H1 (cell line): ENCODE results near the gene PFDN6.

Experiments used
- BRCA1 ChIP-seq: IDR thresholded peaks from 2 replicates; pipeline ENCODE4 v1.6.1; 2012; ENCODE audit warnings: low read depth, low read length, improper control_type of control experiment
- CREB1 ChIP-seq: IDR thresholded peaks from 2 replicates; pipeline ENCODE4 v1.6.1; 2012; ENCODE audit warnings: inconsistent platforms
- EGR1 ChIP-seq: IDR thresholded peaks from 2 replicates; pipeline ENCODE4 v1.6.1; 2011; ENCODE audit warnings: low read depth, low read length, borderline replicate concordance
- EZH2 ChIP-seq: fragments of 200-600 bp; sonication (generic); IDR thresholded peaks from 2 replicates; pipeline ENCODE4 v1.7.1; 2012; ENCODE audit warnings: low read depth, mild to moderate bottlenecking, moderate library complexity, low read length, inconsistent platforms; ENCODE audit not compliant: severe bottlenecking
- FOSL1 ChIP-seq: IDR thresholded peaks from 2 replicates; pipeline ENCODE4 v1.6.1; 2011; ENCODE audit warnings: mild to moderate bottlenecking, low read depth, low read length, moderate library complexity; ENCODE audit not compliant: insufficient read depth
- HDAC2 ChIP-seq, 2 experiments: fragments of 300-600 bp in 1 of 2; sonication (generic) in 1 of 2; IDR thresholded peaks; 2 replicates each; pipeline ENCODE4 v1.6.1; 2011 to 2012; ENCODE audit warnings: low read depth in 2 of 2, low read length in 2 of 2, mild to moderate bottlenecking in 2 of 2, moderate library complexity in 2 of 2, borderline replicate concordance in 1 of 2, inconsistent platforms in 1 of 2
- KDM1A ChIP-seq: fragments of 200-600, 300-600 bp; sonication (generic); IDR thresholded peaks from 2 replicates; pipeline ENCODE4 v1.7.1; 2016; ENCODE audit warnings: mild to moderate bottlenecking, low read length, borderline replicate concordance
- POLR2A ChIP-seq, 2 experiments: IDR thresholded peaks; 1 replicate in 1 of 2; 2 replicates in 1 of 2; pipeline ENCODE4 v1.6.1; 2011; ENCODE audit warnings: low read depth in 2 of 2, low read length in 2 of 2, mild to moderate bottlenecking in 2 of 2; ENCODE audit errors: control extremely low read depth in 1 of 2
- RXRA ChIP-seq: IDR thresholded peaks from 2 replicates; pipeline ENCODE4 v1.6.1; 2011; ENCODE audit warnings: low read depth, mild to moderate bottlenecking, low read length, moderate library complexity; ENCODE audit not compliant: insufficient read depth
- TAF1 ChIP-seq: IDR thresholded peaks from 2 replicates; pipeline ENCODE4 v1.6.1; 2011; ENCODE audit warnings: mild to moderate bottlenecking, low read depth, low read length
- TBP ChIP-seq: IDR thresholded peaks from 2 replicates; pipeline ENCODE4 v1.6.1; 2011; ENCODE audit warnings: low read depth, low read length, improper control_type of control experiment
- TF ChIP-seq, protein P1 (sequence below): IDR thresholded peaks from 2 replicates; pipeline ENCODE4 v1.6.1; 2011; ENCODE audit warnings: low read length, improper control_type of control experiment
- TF ChIP-seq, protein P2 (sequence below), 3 experiments: IDR thresholded peaks; 1 replicate in 2 of 3; 2 replicates in 1 of 3; pipeline versions ENCODE4 v1.5.1 to v1.6.1; 2011; ENCODE audit warnings: low read length in 3 of 3, mild to moderate bottlenecking in 3 of 3, inconsistent platforms in 2 of 3, low read depth in 1 of 3, moderate library complexity in 1 of 3; ENCODE audit not compliant: insufficient read depth in 1 of 3; ENCODE audit errors: control extremely low read depth in 1 of 3
- TF ChIP-seq, protein P3 (sequence below): IDR thresholded peaks from 2 replicates; pipeline ENCODE4 v1.6.1; 2011; ENCODE audit warnings: low read depth, mild to moderate bottlenecking, low read length; ENCODE audit not compliant: insufficient read depth

DNA sequence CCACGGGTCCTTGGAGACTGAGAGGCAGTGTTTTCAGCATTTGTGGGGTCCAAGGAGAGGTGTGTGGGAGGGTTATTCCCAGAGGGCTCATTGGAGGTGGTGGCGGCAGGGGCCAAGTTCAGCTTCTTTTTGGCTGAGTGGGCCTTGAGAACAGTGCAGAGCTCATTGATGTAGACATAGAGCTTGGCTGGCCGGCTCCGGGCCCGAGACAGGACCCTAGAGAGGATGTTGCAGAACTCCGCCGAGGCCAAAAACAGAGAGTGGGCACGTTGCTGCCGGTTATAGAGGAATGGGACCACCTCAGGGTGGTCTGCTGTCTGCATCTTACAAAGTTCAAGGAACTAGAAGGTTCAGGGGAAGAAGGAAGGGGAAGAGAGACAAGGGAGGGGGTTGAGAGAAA is 31.8 kb downstream of the PFDN6 start:
- TF ChIP-seq, protein P1, sequence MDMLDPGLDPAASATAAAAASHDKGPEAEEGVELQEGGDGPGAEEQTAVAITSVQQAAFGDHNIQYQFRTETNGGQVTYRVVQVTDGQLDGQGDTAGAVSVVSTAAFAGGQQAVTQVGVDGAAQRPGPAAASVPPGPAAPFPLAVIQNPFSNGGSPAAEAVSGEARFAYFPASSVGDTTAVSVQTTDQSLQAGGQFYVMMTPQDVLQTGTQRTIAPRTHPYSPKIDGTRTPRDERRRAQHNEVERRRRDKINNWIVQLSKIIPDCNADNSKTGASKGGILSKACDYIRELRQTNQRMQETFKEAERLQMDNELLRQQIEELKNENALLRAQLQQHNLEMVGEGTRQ = no peak
- no peak for TF ChIP-seq TAF1
- no peak for TF ChIP-seq FOSL1
- no peak for TF ChIP-seq EGR1
- TF ChIP-seq KDM1A = no peak
- TF ChIP-seq, protein P2, sequence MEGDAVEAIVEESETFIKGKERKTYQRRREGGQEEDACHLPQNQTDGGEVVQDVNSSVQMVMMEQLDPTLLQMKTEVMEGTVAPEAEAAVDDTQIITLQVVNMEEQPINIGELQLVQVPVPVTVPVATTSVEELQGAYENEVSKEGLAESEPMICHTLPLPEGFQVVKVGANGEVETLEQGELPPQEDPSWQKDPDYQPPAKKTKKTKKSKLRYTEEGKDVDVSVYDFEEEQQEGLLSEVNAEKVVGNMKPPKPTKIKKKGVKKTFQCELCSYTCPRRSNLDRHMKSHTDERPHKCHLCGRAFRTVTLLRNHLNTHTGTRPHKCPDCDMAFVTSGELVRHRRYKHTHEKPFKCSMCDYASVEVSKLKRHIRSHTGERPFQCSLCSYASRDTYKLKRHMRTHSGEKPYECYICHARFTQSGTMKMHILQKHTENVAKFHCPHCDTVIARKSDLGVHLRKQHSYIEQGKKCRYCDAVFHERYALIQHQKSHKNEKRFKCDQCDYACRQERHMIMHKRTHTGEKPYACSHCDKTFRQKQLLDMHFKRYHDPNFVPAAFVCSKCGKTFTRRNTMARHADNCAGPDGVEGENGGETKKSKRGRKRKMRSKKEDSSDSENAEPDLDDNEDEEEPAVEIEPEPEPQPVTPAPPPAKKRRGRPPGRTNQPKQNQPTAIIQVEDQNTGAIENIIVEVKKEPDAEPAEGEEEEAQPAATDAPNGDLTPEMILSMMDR (IDR thresholded peaks at IDR 0.05; ENCODE audit: control extremely low read depth in 1 of 3, insufficient read depth in 1 of 3, low read depth in 1 of 3, low read length in 3 of 3) = no peak
- TF ChIP-seq RXRA = no peak
- no peak for TF ChIP-seq TBP
- TF ChIP-seq EZH2 = no peak
- TF ChIP-seq HDAC2 (IDR thresholded peaks at IDR 0.05; ENCODE audit: borderline replicate concordance in 1 of 2, low read depth in 2 of 2, low read length in 2 of 2) = no peak
- no peak for TF ChIP-seq BRCA1
- TF ChIP-seq, protein P3, sequence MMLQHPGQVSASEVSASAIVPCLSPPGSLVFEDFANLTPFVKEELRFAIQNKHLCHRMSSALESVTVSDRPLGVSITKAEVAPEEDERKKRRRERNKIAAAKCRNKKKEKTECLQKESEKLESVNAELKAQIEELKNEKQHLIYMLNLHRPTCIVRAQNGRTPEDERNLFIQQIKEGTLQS = no peak
- TF ChIP-seq POLR2A (IDR thresholded peaks at IDR 0.05; ENCODE audit: control extremely low read depth in 1 of 2, low read depth in 2 of 2, low read length in 2 of 2) = no peak
- TF ChIP-seq CREB1 = no peak
